HG03280 (cell line): ENCODE measurements around the gene GADD45A.
"Not testable (repeated sequence)": the region's sequence is repeated elsewhere in the genome, so short reads cannot be mapped to it uniquely, and the experiment has no call there.

Experiments used
- ATAC-seq: cut with Tn5 transposase; IDR thresholded peaks from one replicate; pipeline ENCODE4 v1.9.1; 2021; ENCODE audit warnings: mild to moderate bottlenecking, moderate library complexity; ENCODE audit not compliant: unreplicated experiment

The GADD45A gene, protein sequence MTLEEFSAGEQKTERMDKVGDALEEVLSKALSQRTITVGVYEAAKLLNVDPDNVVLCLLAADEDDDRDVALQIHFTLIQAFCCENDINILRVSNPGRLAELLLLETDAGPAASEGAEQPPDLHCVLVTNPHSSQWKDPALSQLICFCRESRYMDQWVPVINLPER

DNA sequence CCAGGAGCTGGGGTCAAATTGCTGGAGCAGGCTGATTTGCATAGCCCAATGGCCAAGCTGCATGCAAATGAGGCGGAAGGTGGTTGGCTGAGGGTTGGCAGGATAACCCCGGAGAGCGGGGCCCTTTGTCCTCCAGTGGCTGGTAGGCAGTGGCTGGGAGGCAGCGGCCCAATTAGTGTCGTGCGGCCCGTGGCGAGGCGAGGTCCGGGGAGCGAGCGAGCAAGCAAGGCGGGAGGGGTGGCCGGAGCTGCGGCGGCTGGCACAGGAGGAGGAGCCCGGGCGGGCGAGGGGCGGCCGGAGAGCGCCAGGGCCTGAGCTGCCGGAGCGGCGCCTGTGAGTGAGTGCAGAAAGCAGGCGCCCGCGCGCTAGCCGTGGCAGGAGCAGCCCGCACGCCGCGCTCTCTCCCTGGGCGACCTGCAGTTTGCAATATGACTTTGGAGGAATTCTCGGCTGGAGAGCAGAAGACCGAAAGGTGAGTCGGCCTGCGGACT is at the start of gene GADD45A:
Gene GADD45A, plus strand, starts transcription at position 135 of the 491 bp plus-strand sequence. Its CDS starts 294 bp downstream, at position 429.
- ATAC-seq = peak; percentile 88

DNA sequence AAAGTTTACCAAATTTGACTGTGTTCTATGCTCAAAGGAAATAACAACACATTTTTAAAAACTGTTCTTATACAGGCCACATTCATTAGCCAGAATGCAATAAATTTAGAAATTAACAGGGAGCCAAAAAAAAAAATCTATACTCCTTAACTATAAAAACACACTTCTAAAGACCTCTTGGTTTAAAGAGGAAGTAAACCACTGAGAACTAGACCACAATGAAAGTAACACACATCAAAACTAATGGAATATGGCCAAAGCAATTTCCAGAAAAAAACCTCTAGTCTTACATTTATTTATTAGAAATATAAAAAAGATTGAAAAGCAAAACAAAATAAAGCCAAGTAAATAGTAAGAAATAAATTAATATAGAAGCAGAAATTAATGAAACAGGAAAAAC is 48.9 kb upstream of the GADD45A start:
- ATAC-seq = no peak

DNA sequence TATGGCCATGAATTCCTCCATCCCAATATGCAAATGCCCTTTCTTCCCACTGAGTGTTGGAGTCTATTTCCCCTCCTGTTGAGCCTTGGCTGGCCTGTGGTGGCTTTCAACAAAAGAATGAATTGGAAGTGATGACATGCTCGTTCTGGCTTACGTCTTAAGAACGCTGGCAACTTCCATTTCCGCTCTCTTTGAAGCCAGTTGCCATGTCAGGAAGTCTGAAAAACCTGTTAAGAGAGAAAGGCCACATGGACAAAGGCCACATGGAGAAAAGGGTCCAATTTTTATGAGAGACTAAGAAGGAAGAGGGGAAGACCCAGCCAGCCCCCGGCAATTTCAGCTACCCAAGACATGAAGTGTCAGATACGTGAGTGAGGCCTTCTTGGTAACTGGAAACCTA is 45.6 kb upstream of the GADD45A start:
- ATAC-seq = no peak

DNA sequence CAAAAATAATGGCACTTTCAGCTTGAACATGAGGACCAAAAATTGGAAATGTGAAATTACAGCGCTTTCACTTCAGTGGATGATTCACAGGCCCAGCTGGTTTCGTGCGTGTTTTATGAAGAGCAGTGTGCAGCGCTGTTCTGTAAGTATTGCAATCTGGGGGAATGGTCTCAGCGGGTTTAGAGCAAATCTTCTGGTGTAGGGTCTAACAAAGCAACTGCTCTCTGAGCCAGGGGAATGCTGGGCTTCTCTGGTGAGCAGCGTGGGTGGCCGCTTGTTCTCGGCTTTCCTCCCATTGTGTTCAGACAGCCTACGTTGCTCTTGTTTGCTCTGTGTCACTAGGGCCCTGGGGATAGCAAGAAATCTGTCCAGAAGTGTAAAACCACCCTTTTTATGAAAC is 42.4 kb upstream of the GADD45A start:
- no peak for ATAC-seq

DNA sequence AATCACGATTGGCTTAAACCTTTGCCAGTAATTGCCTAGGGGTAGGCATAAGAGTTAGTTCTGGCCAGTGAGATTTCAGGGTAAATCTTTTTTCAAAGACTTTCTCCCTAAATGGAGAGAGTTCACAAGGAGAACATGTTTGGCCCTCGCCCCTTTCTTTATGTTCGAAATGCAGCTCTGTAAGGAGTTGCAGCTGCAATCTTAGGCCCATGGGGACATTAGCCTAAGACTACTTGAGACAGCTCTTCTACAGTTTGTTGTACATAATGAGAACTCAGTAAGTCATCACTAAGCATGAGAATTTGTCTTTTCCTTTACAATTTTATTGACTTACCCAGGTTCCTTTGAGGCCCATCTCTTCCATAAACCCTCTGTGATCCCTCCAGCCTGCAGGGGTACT is 40.4 kb upstream of the GADD45A start:
- no peak for ATAC-seq

DNA sequence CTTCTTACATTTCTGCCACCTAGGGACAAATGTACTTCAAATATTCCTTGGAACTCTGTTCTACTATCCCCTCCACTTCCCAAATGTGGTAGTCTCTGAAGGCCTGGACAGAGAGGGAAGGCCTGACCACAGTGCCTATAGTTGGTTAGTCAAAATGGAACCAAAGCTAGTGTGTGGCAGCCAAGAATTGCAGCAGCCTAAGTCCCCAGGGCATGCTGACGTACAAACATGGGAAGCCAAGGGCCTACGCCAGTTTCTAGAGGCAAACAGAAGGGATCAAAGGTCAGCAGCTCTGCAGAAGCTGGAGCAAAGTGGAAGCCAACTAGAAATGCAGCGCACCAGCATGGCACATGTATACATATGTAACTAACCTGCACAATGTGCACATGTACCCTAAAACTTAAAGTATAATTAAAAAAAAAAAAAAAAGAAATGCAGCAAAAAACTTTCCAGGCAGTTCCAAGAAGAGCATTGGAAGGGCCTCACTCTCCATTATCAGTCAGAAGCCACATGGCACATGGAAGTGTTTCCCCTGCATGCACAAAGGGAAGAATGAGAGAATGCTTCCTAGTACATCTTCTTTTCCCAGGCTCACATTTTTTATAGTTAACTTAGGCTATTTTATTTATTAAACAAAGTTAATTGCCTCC is 39.4 kb upstream of the GADD45A start:
- ATAC-seq = no peak

DNA sequence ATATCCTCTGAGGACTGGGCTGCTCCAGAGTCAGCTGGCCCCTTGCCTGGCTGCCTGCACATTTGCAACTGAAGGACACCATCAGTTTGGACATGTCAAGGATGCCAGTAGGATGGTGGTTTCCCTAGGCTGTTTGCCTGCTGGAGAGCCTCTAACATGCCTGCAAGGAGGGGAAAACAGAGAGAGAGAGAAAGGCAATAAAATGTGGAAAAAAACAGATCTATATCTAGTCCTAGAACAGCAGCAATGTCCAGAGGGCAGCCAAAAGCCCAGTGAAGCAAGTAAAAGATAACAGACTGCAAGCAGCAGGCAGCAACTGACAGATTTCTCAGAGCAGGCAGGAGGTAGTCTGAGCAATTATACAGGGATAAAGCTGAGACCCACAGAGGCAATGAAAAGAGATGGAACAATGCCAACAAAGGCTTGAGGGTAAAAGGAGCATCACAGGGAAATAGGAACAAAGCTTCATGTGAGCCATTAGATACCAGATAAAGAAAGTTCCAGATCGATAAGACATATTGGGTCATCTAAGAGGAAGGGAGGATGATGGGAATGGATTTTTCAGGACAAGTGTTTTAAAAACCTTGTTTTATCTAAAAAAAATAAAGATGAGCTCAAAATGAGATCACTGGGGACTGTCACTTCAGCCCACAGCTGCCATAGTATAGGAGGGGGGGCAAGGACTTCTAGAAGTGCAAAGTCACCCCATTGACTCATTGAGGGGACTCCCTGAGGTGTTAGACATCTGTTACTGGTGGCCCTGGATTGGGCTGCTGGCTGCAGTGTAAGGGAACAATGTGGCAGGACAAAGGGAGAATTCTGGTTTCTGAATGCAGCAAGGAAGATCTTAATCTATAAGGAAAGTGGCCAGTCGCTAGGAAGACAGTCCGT is 38.6 kb upstream of the GADD45A start:
- ATAC-seq = no peak

DNA sequence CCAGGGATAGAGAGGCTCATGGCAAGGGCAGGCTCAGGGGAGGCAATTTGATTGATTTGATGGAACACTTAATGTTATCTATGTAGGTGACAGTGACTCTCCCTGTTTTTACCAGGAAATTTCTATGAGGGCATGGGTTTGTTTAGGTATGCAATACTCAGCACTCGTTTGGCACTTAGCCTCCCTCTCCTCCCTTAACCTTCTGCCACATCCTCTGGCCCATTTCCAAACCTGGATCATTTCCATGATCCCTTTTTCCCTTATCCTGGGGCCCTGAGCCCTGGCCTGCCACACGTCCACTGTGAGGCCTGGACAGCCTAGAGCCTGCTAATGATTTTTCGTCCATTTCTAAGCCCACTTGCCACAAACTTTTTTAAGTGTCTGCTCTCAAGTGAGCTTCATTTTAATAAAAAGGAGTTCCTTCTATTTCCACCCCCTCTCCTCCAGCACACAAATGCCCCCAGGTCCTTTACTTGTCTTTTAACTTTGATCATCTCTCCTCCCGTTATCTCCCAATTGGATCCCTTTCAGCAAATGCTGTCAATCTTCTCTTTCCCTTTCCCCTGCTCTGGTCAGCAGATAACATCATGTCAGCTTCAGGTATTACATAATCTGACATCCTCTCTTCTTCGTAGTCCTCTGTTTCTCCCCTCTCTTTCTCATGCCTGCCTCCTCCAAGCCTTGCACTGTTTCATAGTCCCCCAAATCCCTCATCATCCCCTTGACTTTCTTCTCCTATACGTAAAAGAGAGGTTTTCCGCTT is 37.8 kb upstream of the GADD45A start:
- no peak for ATAC-seq

DNA sequence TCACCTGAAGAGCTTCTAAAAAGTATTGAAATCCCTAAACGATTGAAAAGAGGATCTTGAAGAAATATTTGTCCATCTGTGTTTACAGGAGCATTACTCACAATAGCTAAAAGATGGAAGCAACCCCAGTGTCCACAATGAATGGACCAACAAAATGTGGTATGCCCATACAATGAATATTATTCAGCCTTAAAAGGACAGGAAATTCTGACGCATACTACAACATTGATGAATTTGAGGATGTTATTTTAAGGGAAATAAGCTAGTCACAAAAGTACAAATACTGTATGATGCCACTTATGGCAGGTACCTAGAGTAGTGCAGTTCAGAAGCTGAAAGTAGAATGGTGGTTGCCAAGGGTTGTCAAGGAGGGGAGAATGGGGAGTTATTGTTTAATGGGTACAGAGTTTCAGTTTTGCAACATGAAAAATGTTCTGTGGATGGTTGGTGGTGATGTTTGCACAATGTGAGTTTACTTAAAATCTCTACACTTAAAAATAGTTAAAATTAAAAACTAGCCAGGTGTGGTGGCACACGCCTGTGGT is 37.1 kb upstream of the GADD45A start:
- no peak for ATAC-seq

DNA sequence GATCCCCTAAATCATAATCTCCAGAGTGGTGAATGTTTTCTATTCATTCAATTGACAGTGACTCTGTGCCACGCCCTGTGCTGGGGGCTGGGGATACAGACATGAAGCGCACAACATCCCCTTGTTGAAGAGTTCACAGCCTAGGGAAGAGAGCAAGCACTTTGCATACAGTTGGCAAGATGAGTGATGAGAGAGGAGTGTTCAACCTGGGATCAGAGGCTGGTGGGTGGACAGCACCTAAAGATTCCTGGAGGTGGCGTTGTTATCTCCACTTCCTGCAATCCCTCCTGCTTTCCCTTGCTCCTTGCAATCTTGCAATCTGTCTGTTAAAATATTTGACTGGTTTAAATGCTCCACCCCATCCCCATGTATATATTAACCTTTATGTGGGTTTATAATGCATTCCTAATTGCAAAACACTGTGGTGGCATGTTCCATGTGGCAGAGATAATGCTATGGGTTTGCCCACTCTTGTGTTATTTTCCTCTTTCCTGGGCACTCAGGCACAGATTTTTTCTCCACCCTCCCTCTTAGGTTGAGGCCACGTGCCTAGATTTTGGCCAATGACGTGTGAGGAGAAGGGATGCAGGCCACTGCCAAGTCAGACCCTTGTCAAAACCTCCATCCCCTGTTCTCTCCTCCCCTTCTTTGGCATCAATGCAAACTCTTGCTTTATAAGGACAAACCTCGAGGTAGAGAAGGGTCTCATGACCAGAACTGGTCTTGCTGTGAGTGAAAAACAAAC is 36.2 kb upstream of the GADD45A start:
- no peak for ATAC-seq

DNA sequence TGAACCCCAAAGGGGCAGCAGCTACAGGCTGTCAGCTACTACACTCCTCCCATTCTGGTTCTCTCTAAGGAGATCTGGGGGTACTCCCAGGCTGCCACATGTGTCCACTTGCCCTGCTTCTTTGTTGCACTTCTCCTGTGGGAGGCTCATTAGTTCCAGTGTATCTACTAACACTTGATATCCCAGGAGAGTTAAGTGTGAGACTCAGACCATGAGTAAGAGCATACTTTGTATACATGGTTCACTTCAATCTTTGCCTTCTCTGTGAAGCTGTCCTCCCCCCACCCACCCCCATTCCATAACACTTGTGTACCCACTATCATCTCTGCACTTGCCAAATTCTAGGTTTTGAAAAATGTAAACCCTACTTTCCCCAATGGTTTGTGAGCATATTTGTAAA is 34.9 kb upstream of the GADD45A start:
- ATAC-seq = no peak

DNA sequence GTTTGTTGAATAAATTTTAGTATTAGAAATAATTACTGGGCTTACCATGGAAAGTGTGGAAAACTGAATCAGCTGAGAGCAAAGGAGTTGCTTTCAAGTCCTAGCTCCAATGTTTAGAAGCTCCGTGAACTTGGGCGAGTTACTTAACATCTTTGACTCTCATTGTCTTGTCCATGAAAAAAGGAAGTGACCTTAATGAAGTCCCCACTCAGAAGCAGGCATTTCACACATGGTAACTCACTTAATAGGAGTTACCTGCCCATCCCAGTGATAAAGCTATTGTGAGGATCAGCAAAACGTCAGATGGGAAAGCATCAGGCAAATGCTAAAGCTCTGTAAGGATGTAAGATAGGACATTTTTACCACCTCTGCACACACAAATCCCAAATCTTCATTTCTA is 34.0 kb upstream of the GADD45A start:
- ATAC-seq = no peak

DNA sequence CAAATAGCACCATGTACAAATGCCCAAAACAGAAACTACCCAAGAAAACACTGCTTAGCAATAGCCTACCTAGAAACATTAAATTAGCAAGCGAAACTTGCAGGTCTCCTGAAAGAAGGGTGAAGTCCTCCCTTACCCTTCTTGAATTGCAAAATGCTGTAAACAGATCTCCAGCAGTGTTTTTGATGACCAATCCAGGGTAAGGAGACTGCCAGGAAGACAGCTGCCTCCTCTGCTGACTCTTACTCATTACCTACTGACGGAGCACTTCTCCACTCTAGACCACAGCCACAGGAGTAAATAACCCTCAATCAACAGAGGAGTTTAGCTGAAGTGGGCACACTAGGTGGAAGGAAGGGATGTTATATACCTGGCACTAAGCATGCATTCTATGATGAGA is 32.2 kb upstream of the GADD45A start:
- peak; percentile 39 for ATAC-seq

DNA sequence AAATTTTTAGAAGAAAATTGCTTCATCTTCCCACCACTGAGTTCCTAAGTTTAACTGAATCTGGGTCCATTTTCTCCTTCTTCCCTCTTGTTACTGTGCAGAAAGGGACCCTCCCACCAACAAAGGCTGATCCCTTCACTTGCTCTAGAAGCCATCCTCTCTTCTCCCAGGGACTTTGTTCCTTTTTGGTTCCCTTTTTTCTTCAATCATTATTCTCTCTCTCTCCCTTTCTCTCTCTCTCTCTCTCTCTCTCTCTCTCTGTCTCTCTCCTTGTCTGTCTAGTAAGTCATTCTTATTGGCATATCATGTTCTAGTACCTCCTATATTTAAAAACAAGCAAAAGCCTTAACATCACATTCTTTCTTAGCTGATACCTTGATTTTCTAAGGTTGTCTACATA is 31.7 kb upstream of the GADD45A start:
- no peak for ATAC-seq

DNA sequence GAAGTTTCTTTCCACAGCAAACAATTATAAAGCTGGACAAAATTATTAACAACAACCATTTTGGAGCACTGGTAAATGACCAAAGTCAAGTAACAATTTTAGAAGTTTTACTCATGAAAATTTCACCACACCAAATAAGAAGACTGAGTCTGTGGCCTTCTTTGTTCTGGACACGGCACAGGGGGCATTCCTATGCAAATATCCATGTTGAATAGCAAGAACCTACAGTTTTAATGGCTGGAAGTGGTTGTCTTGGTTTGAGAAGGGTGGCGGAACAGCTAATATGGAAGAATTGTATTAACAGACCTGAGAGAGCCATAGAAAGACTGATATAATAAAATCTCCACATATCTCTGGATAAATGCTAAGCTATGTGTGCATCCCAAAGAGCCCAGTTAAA is 29.4 kb upstream of the GADD45A start:
- no peak for ATAC-seq

DNA sequence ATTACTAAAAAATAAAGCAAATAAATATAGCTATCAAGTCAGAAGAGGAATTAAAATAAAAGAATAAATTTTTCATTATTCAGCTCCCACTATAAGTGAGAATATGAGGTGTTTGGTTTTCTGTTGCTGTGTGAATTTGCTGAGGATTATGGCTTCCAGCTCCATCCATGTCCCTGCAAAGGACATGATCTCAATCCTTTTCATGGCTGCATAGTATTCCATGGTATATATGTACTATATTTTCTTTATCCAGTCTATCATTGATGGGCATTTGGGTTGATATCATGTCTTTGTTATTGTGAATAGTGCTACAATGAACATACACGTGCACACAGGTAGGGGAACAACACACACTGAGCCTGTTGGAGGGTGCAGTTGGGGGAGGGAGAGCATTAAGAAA is 27.8 kb upstream of the GADD45A start:
- not testable (repeated sequence) for ATAC-seq

DNA sequence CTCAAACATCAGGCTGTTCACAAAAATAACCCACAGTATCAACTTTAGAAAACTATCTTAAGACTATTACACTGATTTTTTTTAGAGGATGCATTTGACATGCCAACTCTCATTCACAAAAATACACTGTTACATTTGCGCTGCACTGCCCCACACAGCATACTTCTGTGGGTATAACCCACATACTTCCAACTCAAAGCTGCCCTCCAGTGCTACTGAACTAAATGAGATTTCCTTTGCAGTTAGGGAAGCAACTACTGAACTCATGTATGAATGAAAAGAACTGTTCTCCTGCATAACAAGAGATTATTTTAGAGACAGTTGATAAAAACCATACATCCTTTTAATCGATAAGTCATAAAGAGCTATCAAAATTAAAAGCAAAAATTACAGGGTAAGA is 25.8 kb upstream of the GADD45A start:
- ATAC-seq = no peak

DNA sequence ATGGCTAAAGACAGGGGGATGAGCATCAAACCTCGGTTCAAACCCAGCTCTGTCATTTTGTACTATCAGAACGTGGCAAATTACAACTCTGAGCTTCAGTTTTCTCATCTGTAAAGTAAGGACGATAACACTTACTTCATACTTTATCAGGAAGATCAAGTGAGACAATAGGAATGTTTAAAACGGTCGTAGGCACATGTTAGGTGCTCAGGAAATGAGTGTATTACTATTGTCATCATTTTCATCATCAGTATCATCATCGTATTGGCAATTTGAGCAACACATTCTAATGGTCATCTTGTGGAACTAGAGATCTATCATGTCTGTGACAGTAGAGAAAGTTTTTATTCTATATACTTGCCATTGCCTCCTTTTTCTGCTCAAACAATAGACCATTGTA is 22.1 kb upstream of the GADD45A start:
- no peak for ATAC-seq

DNA sequence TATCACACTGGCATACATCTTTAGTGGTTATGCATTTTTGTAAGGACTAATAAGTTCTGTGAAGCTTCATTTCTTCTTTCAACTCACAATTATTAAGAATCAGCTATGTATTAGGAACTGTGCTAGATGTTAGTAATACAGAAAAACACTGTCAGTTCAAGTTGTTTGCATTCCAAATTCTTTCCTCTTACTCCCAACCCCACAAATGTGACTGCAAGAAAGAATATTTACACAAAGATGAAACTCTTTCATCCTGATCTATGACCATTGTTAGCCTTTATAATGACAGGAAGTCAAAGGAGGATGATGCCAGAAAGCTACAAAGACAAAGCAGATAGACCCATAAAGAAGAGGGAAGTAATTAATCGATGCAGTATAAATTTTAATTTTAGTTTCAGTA is 21.0 kb upstream of the GADD45A start:
- ATAC-seq = no peak

DNA sequence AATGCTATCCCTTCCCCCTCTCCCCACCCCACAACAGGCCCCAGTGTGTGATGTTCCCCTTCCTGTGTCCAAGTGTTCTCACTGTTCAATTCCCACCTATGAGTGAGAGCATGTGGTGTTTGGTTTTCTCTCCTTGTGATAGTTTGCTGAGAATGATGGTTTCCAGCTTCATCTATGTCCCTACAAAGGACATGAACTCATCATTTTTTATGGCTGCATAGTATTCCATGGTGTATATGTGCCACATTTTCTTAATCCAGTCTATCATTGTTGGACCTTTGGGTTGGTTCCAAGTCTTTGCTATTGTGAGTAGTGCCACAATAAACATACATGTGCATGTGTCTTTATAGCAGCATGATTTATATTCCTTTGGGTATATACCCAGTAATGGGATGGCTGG is 19.7 kb upstream of the GADD45A start:
- not testable (repeated sequence) for ATAC-seq
